ENCODE measurements around the gene MED26.
A peak's percentile ranks its signal among the peaks of the same experiment; 100 is the strongest.

The MED26 gene

GRCh38 chr19:16649734-16650133, 21.7 kb upstream of the MED26 start:
- peak; percentile 15 to 60 for DNase-seq

DNA sequence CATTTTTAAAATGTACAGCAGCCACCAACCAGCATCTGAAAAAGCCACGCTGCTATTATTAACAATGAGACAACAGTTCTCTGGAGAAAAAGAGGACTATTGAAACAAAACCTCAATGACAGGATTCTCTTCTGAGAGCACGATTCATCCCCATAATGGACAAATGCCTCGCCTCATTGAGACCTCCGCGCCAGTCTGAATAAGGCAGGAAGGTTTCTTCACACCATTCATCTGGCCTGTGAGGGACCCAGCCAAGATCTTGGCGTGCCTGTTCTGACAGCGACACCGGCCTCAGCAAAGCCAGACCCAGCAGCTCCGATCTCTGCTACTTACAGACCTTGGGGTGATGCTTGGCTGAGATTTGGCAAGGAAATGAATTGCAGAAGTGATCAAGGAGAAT, 17.1 kb upstream of the MED26 start:
- no peak for DNase-seq

GRCh38 chr19:16641695-16642094, 13.7 kb upstream of the MED26 start:
- DNase-seq, result no peak

DNA sequence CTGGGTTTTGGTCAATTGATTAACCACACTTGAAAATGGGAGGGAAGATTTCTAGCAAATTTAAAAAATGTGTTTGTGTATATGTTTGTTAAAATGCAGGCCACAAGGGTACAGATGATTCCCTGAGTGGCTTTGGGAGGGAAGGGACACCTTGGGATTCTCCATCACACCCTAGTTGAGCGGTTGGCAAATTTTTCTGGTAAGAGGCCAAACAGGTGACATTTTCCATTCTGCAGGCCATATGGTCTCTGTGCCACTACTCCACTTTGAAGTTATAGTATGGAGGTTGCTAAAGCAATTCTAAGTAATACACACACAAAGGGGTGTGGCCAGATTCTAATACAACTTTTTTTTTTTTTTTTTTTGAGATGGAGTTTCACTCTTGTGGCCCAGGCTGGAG, 12.9 kb upstream of the MED26 start:
- no peak for DNase-seq

DNA sequence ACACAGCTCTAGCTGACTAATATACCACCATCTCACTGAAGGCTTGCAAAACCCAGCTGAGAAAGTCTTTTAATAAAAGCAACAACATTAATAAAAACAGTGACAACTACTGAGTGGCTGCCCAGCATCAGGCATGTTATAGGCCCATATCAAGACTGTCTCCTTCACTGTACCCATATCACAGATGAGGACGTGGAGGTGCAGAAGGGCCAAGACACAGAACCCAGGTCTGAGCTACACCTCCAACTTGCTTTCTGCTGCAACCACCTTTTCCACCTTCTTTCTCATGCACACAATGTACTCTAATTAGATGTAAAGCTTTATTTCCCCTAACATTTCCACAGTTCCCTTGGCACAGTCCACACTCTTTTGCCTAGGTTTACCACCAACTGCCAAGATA, 10.7 kb upstream of the MED26 start:
- no peak for DNase-seq

GRCh38 chr19:16637535-16637934, 9.5 kb upstream of the MED26 start:
- no peak for DNase-seq

- DNase-seq, result no peak
These were observed 3.5 kb upstream of the MED26 start for GRCh38 chr19:16631465-16631864.

- peak; percentile 29 to 44 for DNase-seq
These were observed 1.1 kb upstream of the MED26 start for GRCh38 chr19:16628984-16629691.

GRCh38 chr19:16627928-16628182, 149 bp downstream of the MED26 start:
- DNase-seq, result no peak

- no peak for DNase-seq
These were observed 644 bp downstream of the MED26 start for GRCh38 chr19:16627193-16627927.

DNA sequence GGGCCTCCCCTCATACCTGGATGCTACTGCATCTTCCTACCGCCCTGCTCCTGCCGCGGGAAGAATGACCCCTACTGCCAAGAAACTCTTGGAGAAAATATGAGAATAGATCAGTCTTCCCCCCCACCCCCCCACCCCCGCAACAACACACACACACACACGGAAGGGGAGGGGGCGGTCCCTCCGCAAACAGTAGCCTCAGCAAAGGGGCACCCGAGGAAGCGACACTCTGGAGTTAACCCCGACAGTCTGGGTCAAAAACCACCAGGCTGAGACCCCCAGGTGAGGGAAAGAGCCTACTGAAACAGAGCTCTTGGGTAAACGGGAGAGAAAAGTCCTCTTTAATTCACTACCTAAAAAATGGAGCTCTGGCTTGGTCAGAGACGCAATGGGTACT, 1.2 kb downstream of the MED26 start:
- no peak for DNase-seq

- DNase-seq, result no peak
These were observed 2.6 kb downstream of the MED26 start for GRCh38 chr19:16625163-16625958.

- no peak for DNase-seq
These were observed 3.8 kb downstream of the MED26 start for GRCh38 chr19:16624236-16624635.

DNA sequence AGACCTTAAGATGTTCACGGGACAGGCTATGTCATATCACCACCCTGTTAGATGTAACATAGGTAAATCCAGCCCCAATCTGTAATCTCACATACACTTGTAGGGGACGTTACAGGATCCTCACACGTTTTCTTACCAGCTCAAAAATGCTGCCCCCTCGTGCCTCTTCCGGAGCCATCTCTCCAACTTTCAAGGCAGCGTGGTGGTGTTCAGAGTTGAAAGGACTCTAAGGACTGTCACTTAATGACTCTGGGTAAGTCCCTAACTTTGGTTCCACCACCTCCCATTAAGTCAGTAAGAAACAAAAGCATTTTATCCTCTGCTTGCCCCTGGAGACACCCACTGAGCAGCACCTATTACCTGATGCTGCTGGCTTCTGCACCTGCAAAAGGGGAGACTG, 4.4 kb downstream of the MED26 start:
- no peak for DNase-seq

DNA sequence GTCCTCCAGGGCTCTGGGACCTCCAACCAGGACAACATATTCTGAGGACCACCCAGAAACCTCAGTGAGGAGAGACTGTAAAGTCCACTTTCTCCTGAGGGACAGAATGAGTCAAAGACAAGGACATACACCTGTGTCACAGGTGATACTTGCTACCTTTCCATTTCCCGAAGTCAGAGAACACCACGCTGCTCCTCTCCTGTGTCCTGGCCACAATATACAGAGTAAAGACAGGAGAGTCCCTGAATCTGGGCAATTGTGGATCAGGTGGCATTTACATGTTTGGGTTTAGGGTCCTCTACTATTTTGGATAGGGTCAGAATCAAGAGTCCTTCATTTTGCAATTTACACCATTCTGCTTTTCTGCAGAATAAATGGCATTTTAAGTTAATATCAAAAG, 4.9 kb downstream of the MED26 start:
- no peak for DNase-seq

DNA sequence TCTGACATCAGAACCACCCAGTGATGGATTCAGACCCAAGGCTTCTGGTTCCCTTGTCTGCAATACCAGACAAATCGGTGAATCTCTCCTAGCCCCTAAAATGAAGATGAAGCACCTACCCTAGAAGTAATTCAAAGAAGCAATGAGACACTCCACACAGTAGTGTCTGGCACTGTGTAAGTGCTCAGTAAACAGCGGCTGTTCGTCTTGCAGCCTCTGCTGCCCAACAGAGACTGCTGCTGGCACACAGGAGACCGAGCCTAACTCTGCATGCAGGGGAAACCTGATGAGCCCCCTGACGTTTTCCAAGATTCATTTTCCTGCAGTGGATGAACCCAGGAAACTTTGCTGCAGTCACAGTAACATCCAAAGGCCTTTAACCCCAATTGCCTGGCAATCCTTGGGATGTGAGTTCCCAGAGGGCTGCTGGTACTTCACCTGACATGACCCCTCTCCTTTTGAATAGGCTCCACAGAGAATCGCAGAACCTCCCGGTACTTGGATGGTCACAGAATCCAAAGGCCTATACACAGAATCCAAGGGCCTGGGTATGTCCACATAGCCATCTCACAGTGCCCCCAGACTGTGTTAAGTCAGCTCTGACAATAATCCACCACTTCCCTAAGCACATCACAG, 6.7 kb downstream of the MED26 start:
- no peak for DNase-seq

DNA sequence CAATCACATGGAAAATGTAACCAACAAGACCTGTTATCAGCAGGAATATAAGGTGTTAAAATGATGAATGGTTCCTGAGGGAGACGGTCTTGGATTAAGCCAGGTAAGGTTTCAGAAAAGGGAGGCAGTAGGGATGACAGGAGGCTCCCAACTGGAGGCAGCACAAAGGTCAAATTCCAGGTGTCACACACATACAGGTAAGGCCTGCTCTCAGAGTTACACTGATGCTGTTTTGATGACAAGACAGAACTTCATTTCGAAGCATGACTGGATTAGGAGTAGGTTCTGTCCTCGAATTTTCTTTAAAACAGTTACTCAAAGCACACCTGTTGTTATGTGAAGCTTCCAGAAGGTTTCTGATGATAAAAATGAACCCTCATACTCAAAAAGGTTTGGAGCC, 7.4 kb downstream of the MED26 start:
- no peak for DNase-seq

DNA sequence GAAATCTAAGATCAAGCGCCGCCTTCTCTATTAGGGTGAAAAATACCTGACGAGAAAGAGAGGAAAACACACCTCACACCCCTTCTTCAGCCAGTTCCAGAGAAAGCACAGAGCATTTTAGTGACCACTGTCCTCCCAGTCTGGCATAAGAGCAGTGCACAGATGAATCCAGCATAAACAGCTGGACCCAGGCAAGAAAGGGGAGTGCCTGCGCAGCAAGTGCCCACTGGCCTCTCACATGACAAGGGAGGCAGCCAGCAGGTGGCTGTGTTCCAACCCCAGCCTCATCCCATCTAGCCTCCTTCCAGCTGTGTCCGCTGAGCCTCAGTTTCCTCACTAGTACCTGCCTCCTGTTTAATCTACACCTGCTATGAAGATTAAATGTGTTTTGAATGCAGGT, 8.0 kb downstream of the MED26 start:
- no peak for DNase-seq

GRCh38 chr19:16619457-16619856, 8.5 kb downstream of the MED26 start:
- no peak for DNase-seq

- DNase-seq, result no peak
These were observed 9.8 kb downstream of the MED26 start for GRCh38 chr19:16618248-16618647.

- no peak for DNase-seq
These were observed 12.2 kb downstream of the MED26 start for GRCh38 chr19:16615808-16616207.

GRCh38 chr19:16614941-16615340, 13.1 kb downstream of the MED26 start:
- DNase-seq, result no peak

DNA sequence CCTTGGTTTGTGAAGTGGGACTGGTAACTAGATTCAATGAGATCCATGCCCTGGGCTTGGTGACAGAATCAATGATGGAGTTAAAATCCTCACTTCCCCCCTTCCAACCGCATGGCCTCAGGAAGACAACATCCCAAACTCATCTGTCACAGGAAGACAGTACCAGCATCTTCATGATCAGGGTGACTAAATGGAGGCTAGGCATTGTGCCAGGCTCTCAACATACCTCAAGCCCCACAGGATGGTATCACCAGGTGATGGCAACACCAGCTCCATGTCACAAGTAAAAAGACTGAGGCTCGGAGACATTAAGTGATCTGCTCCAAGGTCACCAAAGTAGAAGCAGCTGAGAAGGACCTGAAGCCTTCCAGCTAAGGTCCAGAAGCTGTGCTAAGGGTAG, 14.2 kb downstream of the MED26 start:
- no peak for DNase-seq

DNA sequence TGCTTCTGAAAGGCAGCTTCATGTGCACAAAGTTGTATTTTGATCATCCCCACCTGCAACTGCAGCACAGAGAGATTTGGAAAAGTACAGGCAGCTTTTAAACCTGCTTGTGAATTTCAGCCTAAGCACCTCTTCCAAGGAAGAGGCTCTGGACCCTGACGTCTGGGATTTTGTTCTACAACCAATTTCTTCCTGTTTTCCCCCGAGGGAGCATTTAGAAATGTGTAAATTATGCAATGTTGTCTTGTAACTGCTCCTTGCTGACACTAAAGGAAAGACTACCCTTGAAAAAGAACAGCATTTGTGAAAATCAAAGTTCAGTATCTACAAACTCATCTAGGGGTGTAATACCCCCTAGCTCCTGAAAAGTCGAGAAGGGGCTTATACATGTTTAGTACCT, 15.4 kb downstream of the MED26 start:
- DNase-seq, result no peak
